ENCODE results near the gene MORN2. TPM values are rescaled to one million over a fixed set of nuclear protein-coding genes. Genes with fewer than 3 reads are reported as not detected.

Gene MORN2
- total and polyA plus RNA-seq, 2 donors (not counting 1 experiment from before 2014, with no cell fraction given), result 0.70 to 3.9 TPM

DNA sequence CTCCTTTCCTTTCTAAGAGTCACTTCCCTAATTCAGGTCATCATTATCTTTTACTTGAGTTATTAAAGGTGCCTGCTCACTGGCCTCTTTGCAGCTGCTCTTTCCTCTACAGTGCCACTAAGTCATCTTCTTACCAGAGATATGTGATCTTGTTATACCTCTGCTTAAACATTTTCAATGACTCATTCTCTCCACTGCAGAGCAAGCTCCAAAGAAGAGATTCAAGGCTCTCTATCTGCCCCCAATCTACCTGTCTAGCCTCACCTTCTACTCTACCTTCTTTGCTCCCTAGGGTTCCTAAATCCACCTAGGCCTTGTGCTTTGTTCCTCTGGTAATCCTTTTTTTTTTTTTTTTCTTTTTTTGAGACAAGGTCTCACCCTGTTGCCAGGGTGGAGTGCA, 17.0 kb downstream of the MORN2 start:
- DNase-seq, result no peak
- no peak for TF ChIP-seq EZH2 (IDR thresholded peaks at IDR 0.05; ENCODE audit: borderline replicate concordance, insufficient read depth, low read depth, low read length, poor library complexity, severe bottlenecking)
- TF ChIP-seq, protein P1, sequence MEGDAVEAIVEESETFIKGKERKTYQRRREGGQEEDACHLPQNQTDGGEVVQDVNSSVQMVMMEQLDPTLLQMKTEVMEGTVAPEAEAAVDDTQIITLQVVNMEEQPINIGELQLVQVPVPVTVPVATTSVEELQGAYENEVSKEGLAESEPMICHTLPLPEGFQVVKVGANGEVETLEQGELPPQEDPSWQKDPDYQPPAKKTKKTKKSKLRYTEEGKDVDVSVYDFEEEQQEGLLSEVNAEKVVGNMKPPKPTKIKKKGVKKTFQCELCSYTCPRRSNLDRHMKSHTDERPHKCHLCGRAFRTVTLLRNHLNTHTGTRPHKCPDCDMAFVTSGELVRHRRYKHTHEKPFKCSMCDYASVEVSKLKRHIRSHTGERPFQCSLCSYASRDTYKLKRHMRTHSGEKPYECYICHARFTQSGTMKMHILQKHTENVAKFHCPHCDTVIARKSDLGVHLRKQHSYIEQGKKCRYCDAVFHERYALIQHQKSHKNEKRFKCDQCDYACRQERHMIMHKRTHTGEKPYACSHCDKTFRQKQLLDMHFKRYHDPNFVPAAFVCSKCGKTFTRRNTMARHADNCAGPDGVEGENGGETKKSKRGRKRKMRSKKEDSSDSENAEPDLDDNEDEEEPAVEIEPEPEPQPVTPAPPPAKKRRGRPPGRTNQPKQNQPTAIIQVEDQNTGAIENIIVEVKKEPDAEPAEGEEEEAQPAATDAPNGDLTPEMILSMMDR (IDR thresholded peaks at IDR 0.05), result no peak
- Histone ChIP-seq H3K27me3 (replicated peaks in 1 of 4; ENCODE audit: control extremely low read depth in 1 of 4, control insufficient read depth in 3 of 4, insufficient read depth in 4 of 4, low read length in 3 of 4) (no peaks in the 10 kb centered on the region), H3K4me2 (replicated peaks; ENCODE audit: low read depth, low read length, poor library complexity, severe bottlenecking) (no peak overlapping the region), H3K79me2 (ENCODE audit: control insufficient read depth, insufficient read depth, low read length) (no peaks in the 10 kb centered on the region), H3K4me1 (ENCODE audit: control insufficient read depth in 2 of 2, insufficient read depth in 2 of 2, low read length in 2 of 2) (no peaks in the 10 kb centered on the region), H3K36me3 (replicated peaks in 1 of 2; ENCODE audit: control extremely low read depth in 1 of 2, control insufficient read depth in 1 of 2, extremely low read depth in 1 of 2, insufficient read depth in 2 of 2, low read length in 1 of 2) (no peaks in the 10 kb centered on the region), H4K20me1 (ENCODE audit: control insufficient read depth, insufficient read depth, low read length, poor library complexity, severe bottlenecking) (no peaks in the 10 kb centered on the region), H3K27ac (ENCODE audit: low read length in 2 of 2) (no peak overlapping the region), H2AFZ (ENCODE audit: insufficient read depth, low read depth, low read length, poor library complexity, severe bottlenecking) (no peak overlapping the region), H3K9ac (ENCODE audit: low read length) (no peak overlapping the region), H3K4me3 (ENCODE audit: control extremely low read depth in 1 of 5, extremely low read depth in 1 of 5, insufficient read depth in 1 of 5, low read depth in 2 of 5, low read length in 4 of 5) (no peak overlapping the region), H3K9me3 (ENCODE audit: control extremely low read depth in 1 of 3, control insufficient read depth in 2 of 3, insufficient read depth in 1 of 3, low read length in 2 of 3) (peaks cover 0 to 4% (median 0%) of the 10 kb centered on the region in 3 donors)
- Mint-ChIP-seq H3K4me3 (no peak overlapping the region), H3K4me1 (no peaks in the 10 kb centered on the region), H3K27ac (no peak overlapping the region), H3K27me3 (peaks cover 4% of the 10 kb centered on the region), H3K9me3 (ENCODE audit: insufficient read depth) (no peaks in the 10 kb centered on the region)
- no peak for ATAC-seq (ENCODE audit: low read depth)
- CTCF ChIA-PET, result no interaction called here
- POLR2A ChIA-PET, result no interaction called here
- intact Hi-C loops (cut with micrococcal nuclease), result no loop called here

DNA sequence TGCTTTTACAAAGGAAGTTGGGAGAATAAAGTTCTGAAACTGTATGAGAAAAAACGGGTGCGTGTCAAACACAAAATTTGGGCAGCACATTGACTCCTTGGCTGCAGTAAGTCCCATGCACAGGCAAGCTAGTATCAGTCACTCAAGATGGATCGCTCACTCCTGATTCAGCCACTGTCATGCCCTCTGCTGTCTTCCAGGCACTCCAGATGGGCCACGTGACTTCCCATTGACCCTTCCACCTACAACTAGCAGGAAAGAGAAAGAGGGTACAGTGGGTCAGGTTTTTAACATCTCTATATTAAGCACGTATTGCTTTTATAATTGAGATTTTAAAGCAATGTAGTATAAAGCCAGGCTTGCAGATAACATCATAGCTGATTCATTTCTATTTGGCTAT, 22.5 kb downstream of the MORN2 start:
- Histone ChIP-seq H3K4me1 (ENCODE audit: control insufficient read depth in 2 of 2, insufficient read depth in 2 of 2, low read length in 2 of 2) (no peaks in the 10 kb centered on the region), H3K79me2 (ENCODE audit: control insufficient read depth, insufficient read depth, low read length) (no peaks in the 10 kb centered on the region), H3K4me3 (ENCODE audit: control extremely low read depth in 1 of 5, extremely low read depth in 1 of 5, insufficient read depth in 1 of 5, low read depth in 2 of 5, low read length in 4 of 5) (no peak overlapping the region), H3K27ac (ENCODE audit: low read length in 2 of 2) (no peak overlapping the region), H3K9me3 (ENCODE audit: control extremely low read depth in 1 of 3, control insufficient read depth in 2 of 3, insufficient read depth in 1 of 3, low read length in 2 of 3) (no peaks in the 10 kb centered on the region), H4K20me1 (ENCODE audit: control insufficient read depth, insufficient read depth, low read length, poor library complexity, severe bottlenecking) (no peaks in the 10 kb centered on the region), H2AFZ (ENCODE audit: insufficient read depth, low read depth, low read length, poor library complexity, severe bottlenecking) (no peak overlapping the region), H3K4me2 (replicated peaks; ENCODE audit: low read depth, low read length, poor library complexity, severe bottlenecking) (no peak overlapping the region), H3K27me3 (replicated peaks in 1 of 4; ENCODE audit: control extremely low read depth in 1 of 4, control insufficient read depth in 3 of 4, insufficient read depth in 4 of 4, low read length in 3 of 4) (peaks cover 0 to 4% (median 0%) of the 10 kb centered on the region in 4 experiments), H3K36me3 (replicated peaks in 1 of 2; ENCODE audit: control extremely low read depth in 1 of 2, control insufficient read depth in 1 of 2, extremely low read depth in 1 of 2, insufficient read depth in 2 of 2, low read length in 1 of 2) (no peaks in the 10 kb centered on the region), H3K9ac (ENCODE audit: low read length) (no peak overlapping the region)
- ATAC-seq (ENCODE audit: low read depth), result no peak
- no peaks in the 10 kb centered on the region for H3K4me1 Mint-ChIP-seq
- H3K9me3 Mint-ChIP-seq (ENCODE audit: insufficient read depth), result no peaks in the 10 kb centered on the region
- POLR2A ChIA-PET, result no interaction called here
- 100% methylated on average over 3 of the region's 5 CpGs for WGBS (ENCODE audit: insufficient coverage)
- H3K27me3 Mint-ChIP-seq, result peaks cover 9% of the 10 kb centered on the region
- no peak overlapping the region for H3K27ac Mint-ChIP-seq
- no peak overlapping the region for H3K4me3 Mint-ChIP-seq
- intact Hi-C loops (cut with micrococcal nuclease), result no loop called here
- no peak for TF ChIP-seq EZH2 (IDR thresholded peaks at IDR 0.05; ENCODE audit: borderline replicate concordance, insufficient read depth, low read depth, low read length, poor library complexity, severe bottlenecking)
- TF ChIP-seq, protein P1 (IDR thresholded peaks at IDR 0.05), result no peak
- CTCF ChIA-PET, result no interaction called here
- DNase-seq, result no peak

Data from B cell (primary cell).